Measurements from ENCODE around the gene SPNS3. TPM values are rescaled to one million over a fixed set of nuclear protein-coding genes. Genes with fewer than 3 reads are reported as not detected.

The SPNS3 gene
- total and polyA plus RNA-seq, 2 donors (not counting 3 experiments of a cell fraction or from before 2014, with no cell fraction given): 0.18 to 0.66 TPM

DNA sequence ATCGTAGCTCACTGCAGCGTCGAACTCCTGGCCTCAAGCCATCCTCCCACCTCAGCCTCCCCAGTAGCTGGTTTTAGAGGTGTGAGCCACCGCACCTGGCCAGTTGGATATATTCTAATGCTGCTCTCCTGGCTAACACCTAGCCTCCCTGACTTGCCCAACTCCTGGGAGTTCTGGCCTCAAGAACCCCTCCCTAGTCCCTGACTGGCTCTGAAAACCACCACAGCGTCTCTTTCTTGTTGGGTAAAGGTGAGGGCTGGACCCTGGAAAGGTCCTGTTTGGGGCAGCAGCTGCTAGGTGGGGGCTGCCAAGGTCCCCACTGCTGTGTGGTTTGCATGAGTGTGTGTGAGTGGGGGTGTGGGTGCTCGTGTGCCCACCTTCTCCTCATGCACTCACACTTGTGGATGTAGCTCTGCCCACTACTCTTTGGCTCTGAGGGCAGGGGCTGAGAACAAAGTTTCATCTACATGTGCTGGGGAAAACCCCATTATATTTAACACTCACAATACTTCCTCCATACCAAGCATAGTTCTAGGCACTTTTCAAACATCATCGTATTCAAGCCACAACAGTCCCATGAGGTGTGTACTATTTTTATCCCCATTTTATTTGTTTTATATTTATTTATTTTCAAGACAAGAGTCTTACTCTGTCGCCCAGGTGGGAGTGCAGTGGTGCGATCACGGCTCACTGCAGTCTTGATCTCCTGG is 7.1 kb upstream of the SPNS3 start:
- ChIA-PET CTCF (interaction anchor here (1.7 kb wide), 1 partner anchor 18 kb away, joined by 3 read pairs; no protein-coding TSS in a partner anchor), POLR2A (no interaction called here)
- no peaks in the 10 kb centered on the region for H3K9me1 ChIP-seq (replicated peaks; ENCODE audit: control insufficient read depth, extremely low read depth, insufficient read depth, low read length)
- H3K79me2 ChIP-seq (ENCODE audit: control insufficient read depth, insufficient read depth, low read length): no peaks in the 10 kb centered on the region
- H3K36me3 ChIP-seq (ENCODE audit: control insufficient read depth in 2 of 2, extremely low read depth in 1 of 2, insufficient read depth in 2 of 2, low read length in 2 of 2): no peaks in the 10 kb centered on the region
- no peak overlapping the region for H3K4me2 ChIP-seq (ENCODE audit: insufficient read depth, low read length)
- intact Hi-C loops (cut with micrococcal nuclease): no loop called here
- no peak overlapping the region for H3K27ac ChIP-seq (ENCODE audit: insufficient read depth, low read depth, low read length)
- TF ChIP-seq JUN (IDR thresholded peaks at IDR 0.05; ENCODE audit: borderline replicate concordance, insufficient read depth, insufficient read length, low read depth) (no peak), FOS (IDR thresholded peaks at IDR 0.05; ENCODE audit: borderline replicate concordance, insufficient read depth, low read length) (no peak), POLR2AphosphoS5 (IDR thresholded peaks at IDR 0.05; ENCODE audit: insufficient read depth, low read depth, low read length) (no peak), MYC (IDR thresholded peaks at IDR 0.05; ENCODE audit: low read depth, low read length) (no peak), GATA2 (IDR thresholded peaks at IDR 0.05; ENCODE audit: insufficient read depth, insufficient read length, low read depth, low read length) (no peak), EZH2 (IDR thresholded peaks at IDR 0.05; ENCODE audit: borderline replicate concordance, low read depth, low read length, severe bottlenecking) (no peak), CTCF (IDR thresholded peaks at IDR 0.05; ENCODE audit: extremely low read depth in 1 of 2, insufficient read depth in 1 of 2, low read depth in 1 of 2, low read length in 2 of 2) (no peak), POLR2A (IDR thresholded peaks at IDR 0.05; ENCODE audit: low read depth, low read length) (no peak)
- TF ChIP-seq, protein P1, sequence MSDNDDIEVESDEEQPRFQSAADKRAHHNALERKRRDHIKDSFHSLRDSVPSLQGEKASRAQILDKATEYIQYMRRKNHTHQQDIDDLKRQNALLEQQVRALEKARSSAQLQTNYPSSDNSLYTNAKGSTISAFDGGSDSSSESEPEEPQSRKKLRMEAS (IDR thresholded peaks at IDR 0.05; ENCODE audit: insufficient read depth, insufficient read length): no peak
- no peaks in the 10 kb centered on the region for H3K27me3 ChIP-seq (ENCODE audit: control insufficient read depth in 2 of 2, insufficient read depth in 2 of 2, low read length in 2 of 2)
- no TSS peak for BruUV-seq (replicated peaks)
- H2AFZ ChIP-seq (ENCODE audit: low read depth, low read length): no peak overlapping the region
- no peak overlapping the region for H3K9ac ChIP-seq (replicated peaks; ENCODE audit: extremely low read depth, insufficient read depth, low read length)
- H3K4me1 ChIP-seq (ENCODE audit: control insufficient read depth, extremely low read depth, insufficient read depth, low read length): peaks cover 10% of the 10 kb centered on the region
- no peaks in the 10 kb centered on the region for H4K20me1 ChIP-seq (replicated peaks; ENCODE audit: control insufficient read depth, extremely low read depth, insufficient read depth, low read length)
- no peaks in the 10 kb centered on the region for H3K9me3 ChIP-seq (replicated peaks; ENCODE audit: control insufficient read depth, insufficient read depth, low read length)
- dilution Hi-C loops (cut with MboI; ENCODE audit: extremely low pct_ligation_motif_present, low sequenced_read_pairs): no loop called here
- DNase-seq (ENCODE audit: low read depth, low spot score): no peak
- no peak for FAIRE-seq
- H3K4me3 ChIP-seq (replicated peaks in 1 of 3; ENCODE audit: insufficient read depth in 1 of 3, low read depth in 1 of 3, low read length in 3 of 3): no peak overlapping the region

Data from endothelial cell of umbilical vein (primary cell).